SK-N-SH treated with all-trans-retinoic acid at 6 μM for 48 hours (cell line): Measurements from ENCODE around the gene CHST5.

Source experiments
- ATAC-seq: fragments of 200-7000 bp; cut with Tn5 transposase; 3 replicates; pipeline ENCODE4 v1.9.1; 2020; ENCODE audit warnings: mild to moderate bottlenecking, moderate library complexity
- ARNTL ChIP-seq: fragments of 450-650 bp; formaldehyde crosslinking; IDR thresholded peaks from 2 replicates; pipeline ENCODE4 v1.5.0; 2020; ENCODE audit warnings: low read depth, mild to moderate bottlenecking, moderate library complexity, borderline replicate concordance
- BACH2 ChIP-seq: fragments of 250-450 bp; sonication (Bioruptor Pico); IDR thresholded peaks from 2 replicates; pipeline ENCODE4 v1.9.0; 2021; ENCODE audit warnings: mild to moderate bottlenecking, borderline replicate concordance
- CREB5 ChIP-seq: fragments of 250-450 bp; sonication (Bioruptor Pico); IDR thresholded peaks from 2 replicates; pipeline ENCODE4 v1.5.1; 2020; ENCODE audit warnings: low read depth, mild to moderate bottlenecking, moderate library complexity
- CSDC2 ChIP-seq: fragments of 250-450 bp; sonication (Bioruptor Pico); IDR thresholded peaks from 2 replicates; pipeline ENCODE4 v1.5.0; 2020; ENCODE audit warnings: mild to moderate bottlenecking, moderate library complexity
- CSRNP3 ChIP-seq: fragments of 250-450 bp; sonication (Bioruptor Pico); IDR thresholded peaks from 2 replicates; pipeline ENCODE4 v1.5.1; 2021; ENCODE audit warnings: mild to moderate bottlenecking, moderate library complexity
- ESRRG ChIP-seq: fragments of 250-450 bp; sonication (Bioruptor Pico); IDR thresholded peaks from 2 replicates; pipeline ENCODE4 v1.6.1; 2021; ENCODE audit warnings: mild to moderate bottlenecking
- GLIS3 ChIP-seq: fragments of 250-450 bp; sonication (Bioruptor Pico); IDR thresholded peaks from 2 replicates; pipeline ENCODE4 v1.5.0; 2020; ENCODE audit warnings: mild to moderate bottlenecking, moderate library complexity
- ISL1 ChIP-seq: fragments of 250-450 bp; sonication (Bioruptor Pico); IDR thresholded peaks from 2 replicates; pipeline ENCODE4 v2.1.2; 2022; ENCODE audit warnings: mild to moderate bottlenecking, moderate library complexity
- OSR1 ChIP-seq: fragments of 250-450 bp; sonication (Bioruptor Pico); IDR thresholded peaks from 2 replicates; pipeline ENCODE4 v1.8.0; 2022; ENCODE audit warnings: moderate library complexity, mild to moderate bottlenecking, inconsistent platforms
- PATZ1 ChIP-seq: fragments of 250-450 bp; sonication (Bioruptor Pico); IDR thresholded peaks from 2 replicates; pipeline ENCODE4 v1.8.0; 2020; ENCODE audit warnings: mild to moderate bottlenecking, moderate library complexity, borderline replicate concordance
- POU6F1 ChIP-seq: fragments of 250-450 bp; sonication (Bioruptor Pico); IDR thresholded peaks from 2 replicates; pipeline ENCODE4 v1.8.0; 2021; ENCODE audit warnings: low read depth, mild to moderate bottlenecking, moderate library complexity, borderline replicate concordance
- PPARA ChIP-seq: fragments of 250-450 bp; sonication (Bioruptor Pico); IDR thresholded peaks from 2 replicates; pipeline ENCODE4 v1.5.0; 2020; ENCODE audit warnings: mild to moderate bottlenecking, borderline replicate concordance
- RARB ChIP-seq: fragments of 250-450 bp; sonication (Bioruptor Pico); IDR thresholded peaks from 2 replicates; pipeline ENCODE4 v1.8.0; 2021; ENCODE audit warnings: mild to moderate bottlenecking, moderate library complexity
- SNAI2 ChIP-seq: fragments of 250-450 bp; sonication (Bioruptor Pico); IDR thresholded peaks from 2 replicates; pipeline ENCODE4 v1.5.0; 2020; ENCODE audit warnings: mild to moderate bottlenecking, moderate library complexity
- TCF4 ChIP-seq: fragments of 250-450 bp; sonication (Bioruptor Pico); IDR thresholded peaks from 2 replicates; pipeline ENCODE4 v1.8.0; 2021; ENCODE audit warnings: mild to moderate bottlenecking, moderate library complexity, borderline replicate concordance
- TOX ChIP-seq: fragments of 250-450 bp; sonication (Bioruptor Pico); IDR thresholded peaks from 2 replicates; pipeline ENCODE4 v1.8.0; 2021; ENCODE audit warnings: mild to moderate bottlenecking, moderate library complexity, borderline replicate concordance
- TSHZ2 ChIP-seq: fragments of 250-450 bp; sonication (Bioruptor Pico); IDR thresholded peaks from 2 replicates; pipeline ENCODE4 v1.5.0; 2020; ENCODE audit warnings: mild to moderate bottlenecking, moderate library complexity
- ZC3H10 ChIP-seq: fragments of 250-450 bp; sonication (Bioruptor Pico); IDR thresholded peaks from 2 replicates; pipeline ENCODE4 v1.5.1; 2021; ENCODE audit warnings: mild to moderate bottlenecking, moderate library complexity
- ZFP3 ChIP-seq: fragments of 250-450 bp; sonication (Bioruptor Pico); IDR thresholded peaks from 2 replicates; pipeline ENCODE4 v1.5.0; 2020; ENCODE audit warnings: mild to moderate bottlenecking, moderate library complexity
- ZFP30 ChIP-seq: fragments of 450-650 bp; formaldehyde crosslinking; IDR thresholded peaks from 2 replicates; pipeline ENCODE4 v1.5.0; 2022; ENCODE audit warnings: mild to moderate bottlenecking, moderate library complexity
- ZNF565 ChIP-seq: fragments of 450-650 bp; formaldehyde crosslinking; conservative IDR thresholded peaks from 2 replicates; pipeline ENCODE4 v1.5.0; 2020; ENCODE audit warnings: low read depth, mild to moderate bottlenecking, moderate library complexity
- ZNF70 ChIP-seq: fragments of 450-650 bp; formaldehyde crosslinking; IDR thresholded peaks from 2 replicates; pipeline ENCODE4 v1.5.0; 2020; ENCODE audit warnings: mild to moderate bottlenecking, moderate library complexity
- ZNF8 ChIP-seq: fragments of 450-650 bp; formaldehyde crosslinking; IDR thresholded peaks from 2 replicates; pipeline ENCODE4 v1.5.0; 2020; ENCODE audit warnings: mild to moderate bottlenecking, moderate library complexity

CHST5 gene

GRCh38 chr16:75578212-75578611 is 42.3 kb upstream of the CHST5 start:
- no peak for TF ChIP-seq CSDC2 (CRISPR knock-in tag)
- no peak for ATAC-seq

- no peak for ATAC-seq
- no peak for TF ChIP-seq ISL1 (CRISPR knock-in tag)
- TF ChIP-seq BACH2 (CRISPR knock-in tag), result no peak
- TF ChIP-seq ZNF8 (CRISPR knock-in tag), result no peak
- no peak for TF ChIP-seq SNAI2 (CRISPR knock-in tag)
- TF ChIP-seq ZNF70, result no peak
- TF ChIP-seq ARNTL, result no peak
- TF ChIP-seq OSR1 (CRISPR knock-in tag), result no peak
- TF ChIP-seq ESRRG (CRISPR knock-in tag), result no peak
- no peak for TF ChIP-seq CSRNP3 (CRISPR knock-in tag)
- TF ChIP-seq GLIS3 (CRISPR knock-in tag), result no peak
- no peak for TF ChIP-seq PPARA (CRISPR knock-in tag)
- TF ChIP-seq ZFP3 (CRISPR knock-in tag), result no peak
- TF ChIP-seq TSHZ2 (CRISPR knock-in tag), result no peak
- no peak for TF ChIP-seq RARB (CRISPR knock-in tag)
- no peak for TF ChIP-seq ZNF565 (CRISPR knock-in tag)
- TF ChIP-seq ZFP30, result no peak
- TF ChIP-seq ZC3H10 (CRISPR knock-in tag), result no peak
- TF ChIP-seq POU6F1 (CRISPR knock-in tag), result no peak
- TF ChIP-seq TCF4 (CRISPR knock-in tag), result no peak
Measured at GRCh38 chr16:75576384-75576811, 40.5 kb upstream of the CHST5 start.

- no peak for ATAC-seq
- TF ChIP-seq TCF4 (CRISPR knock-in tag) (no peak), GLIS3 (CRISPR knock-in tag) (no peak), SNAI2 (CRISPR knock-in tag) (no peak), ZFP3 (CRISPR knock-in tag) (no peak), CSRNP3 (CRISPR knock-in tag) (no peak), BACH2 (CRISPR knock-in tag) (no peak), PPARA (CRISPR knock-in tag) (no peak), ZNF70 (no peak), CSDC2 (CRISPR knock-in tag) (no peak), ARNTL (no peak), TOX (CRISPR knock-in tag) (no peak), ZNF8 (CRISPR knock-in tag) (no peak), OSR1 (CRISPR knock-in tag) (no peak)
Measured at GRCh38 chr16:75575958-75576357, 40.0 kb upstream of the CHST5 start.

- ATAC-seq, result no peak
- TF ChIP-seq OSR1 (CRISPR knock-in tag) (no peak), BACH2 (CRISPR knock-in tag) (no peak), CSDC2 (CRISPR knock-in tag) (no peak), ARNTL (no peak), PATZ1 (CRISPR knock-in tag) (no peak), CREB5 (CRISPR knock-in tag) (no peak), ZFP30 (no peak), ESRRG (CRISPR knock-in tag) (no peak), PPARA (CRISPR knock-in tag) (no peak), GLIS3 (CRISPR knock-in tag) (no peak), CSRNP3 (CRISPR knock-in tag) (no peak), ZFP3 (CRISPR knock-in tag) (no peak), SNAI2 (CRISPR knock-in tag) (no peak), RARB (CRISPR knock-in tag) (no peak), ZNF565 (CRISPR knock-in tag) (no peak), ZC3H10 (CRISPR knock-in tag) (no peak)
Measured at GRCh38 chr16:75573955-75574354, 38.0 kb upstream of the CHST5 start.
